Spinal cord (tissue), 10 donors: ENCODE data around the gene THADA. TPM values are rescaled to one million over a fixed set of nuclear protein-coding genes. Genes with fewer than 3 reads are reported as not detected.

Experiments
- DNase-seq, 6 donors: peaks; one replicate each; pipeline versions ENCODE4 v3.0.0 to v3.0.0-alpha.2; 2013 to 2015; ENCODE audit warnings: low spot score in 6 of 6, low read depth in 4 of 6
- H3K27ac ChIP-seq: one replicate; pipeline ENCODE4 v1.5.1; 2013; ENCODE audit warnings: low read depth, low read length, control low read depth
- H3K27me3 ChIP-seq: one replicate; pipeline ENCODE4 v1.6.1; 2013; ENCODE audit warnings: low read length; ENCODE audit not compliant: control insufficient read depth, insufficient read depth
- H3K36me3 ChIP-seq: one replicate; pipeline ENCODE4 v1.6.1; 2013; ENCODE audit warnings: low read length; ENCODE audit not compliant: control insufficient read depth, insufficient read depth
- H3K4me1 ChIP-seq: one replicate; pipeline ENCODE4 v1.6.1; 2013; ENCODE audit warnings: low read length; ENCODE audit not compliant: control insufficient read depth, insufficient read depth
- H3K4me3 ChIP-seq: one replicate; pipeline ENCODE4 v1.5.1; 2013; ENCODE audit warnings: low read depth, low read length, control low read depth
- H3K9me3 ChIP-seq: one replicate; pipeline ENCODE4 v1.6.1; 2013; ENCODE audit warnings: low read length; ENCODE audit not compliant: control insufficient read depth, insufficient read depth
- WGBS: methylation state at CpG from one replicate; pipeline ENCODE4 v1.1.5; 2013; ENCODE audit warnings: missing lambda C conversion rate; ENCODE audit not compliant: insufficient coverage; 5-methylcytosine and 5-hydroxymethylcytosine counted together
- polyA plus RNA-seq, 2 donors: library from polyadenylated mRNA; unstranded; fragments of 120-200 nt; gene quantifications; one replicate each; pipeline ENCODE4 v1.2.1, GENCODE V29; 2013; ENCODE audit not compliant: insufficient read length in 2 of 2
- small RNA-seq: library from RNA; depleted of rRNA; stranded (forward); fragments of <200 nt; gene quantifications from one replicate; pipeline ENCODE3, GENCODE V24; 2014; ENCODE audit warnings: low replicate concordance
- total RNA-seq, 2 donors: library from RNA; depleted of rRNA in 1 of 2; stranded (reverse); fragments of 120-200 nt in 1 of 2; fragments of >200 nt in 1 of 2; gene quantifications; one replicate each; pipeline versions ENCODE4 v1.2.3 to v1.2.4, GENCODE V29; 2013 to 2014
- donor health status: healthy.

The THADA gene
- total and polyA plus RNA-seq, 4 donors: 16.5 to 44.8 (median 21.5) TPM

DNA sequence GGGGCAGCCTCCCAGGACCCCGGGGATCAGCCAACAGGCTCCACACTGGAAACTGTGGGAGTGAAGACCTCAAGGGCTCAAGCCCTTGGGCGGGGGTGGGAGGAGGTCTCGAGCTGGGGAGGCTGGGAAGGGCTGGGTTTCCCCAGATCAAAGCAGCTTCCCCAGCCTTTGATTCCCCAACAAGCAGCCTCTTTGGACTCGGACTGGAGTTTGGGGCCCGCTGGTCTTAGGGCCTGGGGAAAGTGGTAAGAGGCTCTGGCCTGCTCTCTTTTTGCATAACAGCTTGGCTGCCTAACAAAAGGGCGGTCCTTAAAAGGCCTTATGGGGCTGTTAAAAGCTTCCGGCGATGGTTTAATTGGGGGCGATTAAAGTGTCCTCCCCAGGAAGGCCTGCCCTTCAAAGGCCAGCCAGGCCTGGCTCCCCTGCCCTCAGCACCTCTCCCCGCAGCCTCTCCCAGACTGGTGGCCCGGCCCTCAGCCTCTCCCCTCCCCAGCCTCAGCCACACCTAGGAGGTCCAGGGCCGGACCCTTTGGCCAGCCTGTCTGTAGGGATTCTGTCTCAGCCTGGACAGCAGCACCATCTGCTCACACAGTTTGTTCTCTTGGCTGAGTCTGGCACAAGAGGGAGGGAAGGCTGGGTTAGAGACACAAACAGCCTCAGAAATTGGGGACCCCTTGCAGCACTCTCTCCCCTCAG is 409.0 kb downstream of the THADA start:
- Histone ChIP-seq H3K4me1 (peaks cover 13% of the 10 kb centered on the region), H3K36me3 (no peaks in the 10 kb centered on the region), H3K27ac (peak overlapping the region; percentile 29), H3K9me3 (no peaks in the 10 kb centered on the region), H3K27me3 (no peaks in the 10 kb centered on the region), H3K4me3 (no peak overlapping the region)
- peak in 1 of 6 donors; percentile 35 for DNase-seq
- WGBS: 70% methylated on average over 9 of the region's 12 CpGs

GRCh38 chr2:43186321-43186678 is 409.5 kb downstream of the THADA start:
- DNase-seq: no peak
- Histone ChIP-seq H3K9me3 (no peaks in the 10 kb centered on the region), H3K36me3 (no peaks in the 10 kb centered on the region), H3K27ac (peak overlapping the region; percentile 29), H3K27me3 (no peaks in the 10 kb centered on the region), H3K4me3 (no peak overlapping the region), H3K4me1 (peaks cover 13% of the 10 kb centered on the region)
- WGBS: 84% methylated on average over 6 of the region's 6 CpGs

- WGBS: 90% methylated on average over 4 of the region's 4 CpGs
- Histone ChIP-seq H3K9me3 (no peaks in the 10 kb centered on the region), H3K27ac (no peak overlapping the region), H3K36me3 (no peaks in the 10 kb centered on the region), H3K4me3 (no peak overlapping the region), H3K27me3 (no peaks in the 10 kb centered on the region), H3K4me1 (peaks cover 13% of the 10 kb centered on the region)
- no peak for DNase-seq
Observed at GRCh38 chr2:43185146-43185545, 410.7 kb downstream of the THADA start.

DNA sequence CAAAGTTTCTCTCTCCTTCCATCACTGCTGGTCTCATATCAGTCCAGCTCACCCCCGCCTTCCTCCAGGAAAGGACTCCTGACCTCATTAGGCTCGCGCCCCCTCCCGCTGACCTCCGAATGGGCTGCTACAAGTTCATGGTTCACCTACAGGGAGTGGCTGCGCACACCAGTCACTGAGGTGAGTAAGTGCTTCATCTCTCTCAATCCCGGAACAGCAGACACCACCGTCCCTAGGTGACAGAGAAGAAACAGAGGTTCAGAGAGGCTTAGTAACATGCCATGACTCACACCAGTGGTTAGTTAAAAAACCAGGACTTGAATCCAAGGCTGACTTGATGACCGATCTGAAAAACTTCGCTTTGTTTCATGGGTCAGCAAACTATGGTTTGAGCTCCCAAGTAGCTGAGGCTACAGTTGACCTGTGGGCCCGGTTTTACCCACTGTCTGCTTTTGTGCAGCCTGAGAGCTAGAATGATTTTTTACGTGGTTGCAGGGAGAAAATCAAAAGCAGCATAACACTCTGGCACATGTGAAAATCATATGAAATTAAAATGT is 411.4 kb downstream of the THADA start:
- no peaks in the 10 kb centered on the region for H3K27me3 ChIP-seq
- 88% methylated on average over 10 of the region's 12 CpGs for whole genome bisulfite sequencing
- DNase-seq: no peak
- no peak overlapping the region for H3K27ac ChIP-seq
- H3K4me1 ChIP-seq: peaks cover 13% of the 10 kb centered on the region
- no peak overlapping the region for H3K4me3 ChIP-seq
- H3K36me3 ChIP-seq: no peaks in the 10 kb centered on the region
- H3K9me3 ChIP-seq: no peaks in the 10 kb centered on the region

- H3K9me3 ChIP-seq: no peaks in the 10 kb centered on the region
- no peak overlapping the region for H3K27ac ChIP-seq
- DNase-seq: no peak
- no peaks in the 10 kb centered on the region for H3K36me3 ChIP-seq
- H3K27me3 ChIP-seq: no peaks in the 10 kb centered on the region
- 83% methylated on average over 3 of the region's 5 CpGs for WGBS
- H3K4me3 ChIP-seq: no peak overlapping the region
- H3K4me1 ChIP-seq: peaks cover 19% of the 10 kb centered on the region
Observed at GRCh38 chr2:43183743-43184142, 412.1 kb downstream of the THADA start.

DNA sequence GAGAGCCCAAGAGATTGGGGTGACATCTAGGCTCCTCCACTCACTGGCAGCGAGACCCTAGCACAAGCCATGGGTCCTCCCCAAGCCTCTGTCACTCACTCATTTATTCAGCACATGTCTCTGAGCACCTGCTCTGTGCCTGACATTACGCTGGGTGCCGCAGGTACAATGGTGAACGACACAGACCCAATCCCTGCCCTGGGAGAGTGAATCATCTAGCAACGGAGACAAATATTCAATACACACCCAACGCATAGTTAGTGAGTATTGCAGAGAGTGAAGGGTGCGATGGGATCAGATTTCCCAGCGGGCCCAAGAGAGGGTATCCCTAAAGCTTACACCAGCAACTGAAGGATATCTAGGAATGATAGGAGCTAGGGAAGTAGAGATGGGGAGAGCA is 414.9 kb downstream of the THADA start:
- no peaks in the 10 kb centered on the region for H3K27me3 ChIP-seq
- no peak for DNase-seq
- H3K4me1 ChIP-seq: peaks cover 13% of the 10 kb centered on the region
- no peak overlapping the region for H3K27ac ChIP-seq
- H3K4me3 ChIP-seq: no peak overlapping the region
- no peaks in the 10 kb centered on the region for H3K36me3 ChIP-seq
- H3K9me3 ChIP-seq: peaks cover 2% of the 10 kb centered on the region
- 94% methylated on average over 6 of the region's 8 CpGs for WGBS

Small RNA genes within 50 kb of the gene (small RNA-seq; reads per million reads assigned to genes)
- gene RF00019 (not detected), gene RN7SL531P (not detected), gene RNU6-958P (not detected)

Other genes starting within 250 kb of the THADA start
- gene PLEKHH2, start 41.2 kb upstream of the THADA start, total RNA-seq: 10 to 100 TPM; 14.9 to 19.8 TPM
- gene PLEKHH2, start 41.2 kb upstream of the THADA start, polyA plus RNA-seq: 10 to 100 TPM in 1 of 2 donors, 1 to 10 TPM in 1; 9.0 to 16.2 TPM
- gene C1GALT1C1L, start 80.4 kb upstream of the THADA start, total RNA-seq: 1 to 10 TPM; 1.2 to 1.3 TPM
- gene C1GALT1C1L, start 80.4 kb upstream of the THADA start, polyA plus RNA-seq: 1 to 10 TPM; 1.8 to 2.3 TPM
- gene DYNC2LI1, start 178.0 kb upstream of the THADA start, total RNA-seq: 10 to 100 TPM; 51.5 to 56.2 TPM
- 10 to 100 TPM; 47.8 to 49.5 TPM for gene DYNC2LI1, start 178.0 kb upstream of the THADA start, polyA plus RNA-seq
- gene ABCG5, start 242.8 kb upstream of the THADA start, total RNA-seq: under 1 TPM; 0.06 to 0.10 TPM
- gene ABCG5, start 242.8 kb upstream of the THADA start, polyA plus RNA-seq: under 1 TPM; 0.38 to 0.44 TPM
- gene ABCG8, start 242.9 kb upstream of the THADA start, total RNA-seq: 1 to 10 TPM in 1 of 2 donors, under 1 TPM in 1; 0.33 to 1.1 TPM
- 1 to 10 TPM; 1.2 to 1.7 TPM for gene ABCG8, start 242.9 kb upstream of the THADA start, polyA plus RNA-seq